HEK293 (cell line): Measurements from ENCODE around the gene PREX1.

Experiments
- BCL11A ChIP-seq: fragments of 450-650 bp; formaldehyde crosslinking; IDR thresholded peaks from 2 replicates; pipeline ENCODE4 v1.5.1; 2016; ENCODE audit warnings: low read depth, missing biosample characterization, missing genetic modification characterization
- BCL6B ChIP-seq: fragments of 450-650 bp; formaldehyde crosslinking; IDR thresholded peaks from 2 replicates; pipeline ENCODE4 v1.5.1; 2017; ENCODE audit warnings: missing biosample characterization, missing genetic modification characterization
- KLF7 ChIP-seq: fragments of 450-650 bp; formaldehyde crosslinking; IDR thresholded peaks from 2 replicates; pipeline ENCODE4 v1.5.1; 2016; ENCODE audit warnings: missing biosample characterization, missing genetic modification characterization, borderline replicate concordance
- KLF8 ChIP-seq: fragments of 450-650 bp; formaldehyde crosslinking; IDR thresholded peaks from 2 replicates; pipeline ENCODE4 v1.5.1; 2016; ENCODE audit warnings: missing biosample characterization, missing genetic modification characterization
- PBX3 ChIP-seq: sonication (generic); formaldehyde crosslinking; IDR thresholded peaks from 2 replicates; pipeline ENCODE4 v1.8.1; 2022; ENCODE audit warnings: mild to moderate bottlenecking, moderate library complexity, missing genetic modification reagents
- ZBTB17 ChIP-seq: fragments of 450-650 bp; formaldehyde crosslinking; IDR thresholded peaks from 2 replicates; pipeline ENCODE4 v1.5.1; 2016; ENCODE audit warnings: missing biosample characterization, missing genetic modification characterization
- ZBTB7A ChIP-seq: fragments of 450-650 bp; formaldehyde crosslinking; IDR thresholded peaks from 2 replicates; pipeline ENCODE4 v1.5.1; 2016; ENCODE audit warnings: low read depth, missing biosample characterization, missing genetic modification characterization
- ZNF140 ChIP-seq: fragments of 450-650 bp; formaldehyde crosslinking; IDR thresholded peaks from 2 replicates; pipeline ENCODE4 v1.5.1; 2016; ENCODE audit warnings: missing biosample characterization, missing genetic modification characterization
- ZNF311 ChIP-seq: fragments of 450-650 bp; formaldehyde crosslinking; IDR thresholded peaks from 2 replicates; pipeline ENCODE4 v1.5.1; 2017; ENCODE audit warnings: missing biosample characterization, missing genetic modification characterization, borderline replicate concordance
- ZNF37A ChIP-seq: fragments of 450-650 bp; IDR thresholded peaks from 2 replicates; pipeline ENCODE4 v1.5.1; 2018; ENCODE audit warnings: missing biosample characterization, missing genetic modification characterization
- ZNF623 ChIP-seq: fragments of 450-650 bp; formaldehyde crosslinking; IDR thresholded peaks from 2 replicates; pipeline ENCODE4 v1.5.1; 2016; ENCODE audit warnings: missing biosample characterization, missing genetic modification characterization
- ZNF654 ChIP-seq: fragments of 450-650 bp; formaldehyde crosslinking; IDR thresholded peaks from 2 replicates; pipeline ENCODE4 v1.5.1; 2016; ENCODE audit warnings: low read depth, missing biosample characterization, missing genetic modification characterization
- ZNF692 ChIP-seq: fragments of 450-650 bp; formaldehyde crosslinking; IDR thresholded peaks from 2 replicates; pipeline ENCODE4 v1.5.1; 2016; ENCODE audit warnings: missing biosample characterization, missing genetic modification characterization
- ZNF747 ChIP-seq: fragments of 450-650 bp; formaldehyde crosslinking; IDR thresholded peaks from 2 replicates; pipeline ENCODE4 v1.5.1; 2016; ENCODE audit warnings: missing biosample characterization, missing genetic modification characterization
- ZNF785 ChIP-seq: fragments of 450-650 bp; formaldehyde crosslinking; IDR thresholded peaks from 2 replicates; pipeline ENCODE4 v1.5.1; 2016; ENCODE audit warnings: missing biosample characterization, missing genetic modification characterization
- TF ChIP-seq, protein P1 (sequence below): fragments of 450-650 bp; formaldehyde crosslinking; IDR thresholded peaks from 2 replicates; pipeline ENCODE4 v1.5.1; 2016; ENCODE audit warnings: missing biosample characterization, missing genetic modification characterization
- TF ChIP-seq, protein P2 (sequence below): fragments of 450-650 bp; formaldehyde crosslinking; IDR thresholded peaks from 2 replicates; pipeline ENCODE4 v1.5.1; 2016; ENCODE audit warnings: missing biosample characterization, missing genetic modification characterization
- TF ChIP-seq, protein P3 (sequence below): fragments of 450-650 bp; formaldehyde crosslinking; IDR thresholded peaks from 2 replicates; pipeline ENCODE4 v1.5.1; 2016; ENCODE audit warnings: missing biosample characterization, missing genetic modification characterization
- TF ChIP-seq, protein P4 (sequence below): fragments of 450-650 bp; formaldehyde crosslinking; conservative IDR thresholded peaks from 2 replicates; pipeline ENCODE4 v1.5.1; 2016; ENCODE audit warnings: low read depth, missing biosample characterization, missing genetic modification characterization

PREX1 gene

DNA sequence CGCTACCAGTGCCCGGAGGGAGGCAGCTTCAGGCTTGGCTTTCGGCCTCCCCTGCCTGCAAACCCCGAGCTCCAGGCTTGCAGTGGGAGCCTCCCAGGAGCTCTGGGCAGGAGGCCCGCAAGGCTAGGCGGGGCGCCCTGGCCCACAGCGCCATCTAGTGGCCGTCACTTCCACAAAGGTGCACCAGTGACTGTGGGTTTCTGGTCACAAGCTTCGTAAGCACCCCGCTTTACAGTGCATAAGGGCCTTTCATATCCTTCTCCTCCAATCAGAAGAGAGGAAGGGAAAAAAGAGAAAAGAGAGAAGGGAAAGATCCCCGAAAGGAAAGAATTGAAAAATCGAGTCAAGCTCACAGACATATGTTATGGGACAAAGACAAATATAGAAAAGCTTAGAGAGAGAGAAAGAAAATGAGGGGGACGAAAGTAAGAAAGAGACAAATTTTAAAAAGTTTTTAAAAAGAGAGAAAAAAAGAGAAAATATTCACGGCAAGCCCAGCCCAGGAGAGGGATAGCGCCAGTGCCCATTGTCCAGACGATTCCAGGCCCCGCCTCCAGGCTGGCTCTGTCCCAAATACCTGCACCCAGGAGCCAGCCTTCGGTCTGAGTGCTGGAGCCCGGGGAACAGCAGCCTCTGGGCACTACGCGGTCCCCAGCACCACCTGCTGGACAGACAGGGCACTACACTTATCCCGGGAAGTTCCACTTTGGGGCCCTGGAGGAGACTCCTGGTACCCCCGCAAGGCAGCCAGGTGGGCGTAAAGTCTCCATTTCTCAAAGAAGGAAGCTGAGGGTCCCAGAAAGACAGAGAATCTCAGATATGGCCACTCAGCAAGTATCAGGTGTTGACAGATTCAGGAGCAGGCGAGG, 207.1 kb downstream of the PREX1 start (continued):
- TF ChIP-seq ZNF785 (tag by site-specific recombination), result no peak
- 0 out of 2 replicates have a peak, but pooled peaks have one; percentile 45 for TF ChIP-seq ZNF692
- TF ChIP-seq BCL11A (tag by site-specific recombination), result 0 out of 2 replicates have a peak, but pooled peaks have one; percentile 41
- no peak for TF ChIP-seq PBX3 (CRISPR knock-in tag)
- TF ChIP-seq, protein P1, sequence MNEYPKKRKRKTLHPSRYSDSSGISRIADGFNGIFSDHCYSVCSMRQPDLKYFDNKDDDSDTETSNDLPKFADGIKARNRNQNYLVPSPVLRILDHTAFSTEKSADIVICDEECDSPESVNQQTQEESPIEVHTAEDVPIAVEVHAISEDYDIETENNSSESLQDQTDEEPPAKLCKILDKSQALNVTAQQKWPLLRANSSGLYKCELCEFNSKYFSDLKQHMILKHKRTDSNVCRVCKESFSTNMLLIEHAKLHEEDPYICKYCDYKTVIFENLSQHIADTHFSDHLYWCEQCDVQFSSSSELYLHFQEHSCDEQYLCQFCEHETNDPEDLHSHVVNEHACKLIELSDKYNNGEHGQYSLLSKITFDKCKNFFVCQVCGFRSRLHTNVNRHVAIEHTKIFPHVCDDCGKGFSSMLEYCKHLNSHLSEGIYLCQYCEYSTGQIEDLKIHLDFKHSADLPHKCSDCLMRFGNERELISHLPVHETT, result peak; percentile 71; the same call in 1 of the 2 replicates
- TF ChIP-seq, protein P2, sequence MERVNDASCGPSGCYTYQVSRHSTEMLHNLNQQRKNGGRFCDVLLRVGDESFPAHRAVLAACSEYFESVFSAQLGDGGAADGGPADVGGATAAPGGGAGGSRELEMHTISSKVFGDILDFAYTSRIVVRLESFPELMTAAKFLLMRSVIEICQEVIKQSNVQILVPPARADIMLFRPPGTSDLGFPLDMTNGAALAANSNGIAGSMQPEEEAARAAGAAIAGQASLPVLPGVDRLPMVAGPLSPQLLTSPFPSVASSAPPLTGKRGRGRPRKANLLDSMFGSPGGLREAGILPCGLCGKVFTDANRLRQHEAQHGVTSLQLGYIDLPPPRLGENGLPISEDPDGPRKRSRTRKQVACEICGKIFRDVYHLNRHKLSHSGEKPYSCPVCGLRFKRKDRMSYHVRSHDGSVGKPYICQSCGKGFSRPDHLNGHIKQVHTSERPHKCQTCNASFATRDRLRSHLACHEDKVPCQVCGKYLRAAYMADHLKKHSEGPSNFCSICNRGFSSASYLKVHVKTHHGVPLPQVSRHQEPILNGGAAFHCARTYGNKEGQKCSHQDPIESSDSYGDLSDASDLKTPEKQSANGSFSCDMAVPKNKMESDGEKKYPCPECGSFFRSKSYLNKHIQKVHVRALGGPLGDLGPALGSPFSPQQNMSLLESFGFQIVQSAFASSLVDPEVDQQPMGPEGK (tag by site-specific recombination), result no peak; the same call in 1 of the 2 replicates
- TF ChIP-seq KLF7 (tag by site-specific recombination), result 0 out of 2 replicates have a peak, but pooled peaks have one; percentile 27
- no peak for TF ChIP-seq ZNF140 (tag by site-specific recombination)
- TF ChIP-seq ZNF654 (tag by site-specific recombination), result peak; percentile 96
- TF ChIP-seq ZNF747 (tag by site-specific recombination), result no peak
- peak; percentile 67 for TF ChIP-seq KLF8 (tag by site-specific recombination)
- TF ChIP-seq ZBTB7A (tag by site-specific recombination), result 0 out of 2 replicates have a peak, but pooled peaks have one; percentile 58
- TF ChIP-seq ZNF311 (tag by site-specific recombination), result no peak
- TF ChIP-seq, protein P3, sequence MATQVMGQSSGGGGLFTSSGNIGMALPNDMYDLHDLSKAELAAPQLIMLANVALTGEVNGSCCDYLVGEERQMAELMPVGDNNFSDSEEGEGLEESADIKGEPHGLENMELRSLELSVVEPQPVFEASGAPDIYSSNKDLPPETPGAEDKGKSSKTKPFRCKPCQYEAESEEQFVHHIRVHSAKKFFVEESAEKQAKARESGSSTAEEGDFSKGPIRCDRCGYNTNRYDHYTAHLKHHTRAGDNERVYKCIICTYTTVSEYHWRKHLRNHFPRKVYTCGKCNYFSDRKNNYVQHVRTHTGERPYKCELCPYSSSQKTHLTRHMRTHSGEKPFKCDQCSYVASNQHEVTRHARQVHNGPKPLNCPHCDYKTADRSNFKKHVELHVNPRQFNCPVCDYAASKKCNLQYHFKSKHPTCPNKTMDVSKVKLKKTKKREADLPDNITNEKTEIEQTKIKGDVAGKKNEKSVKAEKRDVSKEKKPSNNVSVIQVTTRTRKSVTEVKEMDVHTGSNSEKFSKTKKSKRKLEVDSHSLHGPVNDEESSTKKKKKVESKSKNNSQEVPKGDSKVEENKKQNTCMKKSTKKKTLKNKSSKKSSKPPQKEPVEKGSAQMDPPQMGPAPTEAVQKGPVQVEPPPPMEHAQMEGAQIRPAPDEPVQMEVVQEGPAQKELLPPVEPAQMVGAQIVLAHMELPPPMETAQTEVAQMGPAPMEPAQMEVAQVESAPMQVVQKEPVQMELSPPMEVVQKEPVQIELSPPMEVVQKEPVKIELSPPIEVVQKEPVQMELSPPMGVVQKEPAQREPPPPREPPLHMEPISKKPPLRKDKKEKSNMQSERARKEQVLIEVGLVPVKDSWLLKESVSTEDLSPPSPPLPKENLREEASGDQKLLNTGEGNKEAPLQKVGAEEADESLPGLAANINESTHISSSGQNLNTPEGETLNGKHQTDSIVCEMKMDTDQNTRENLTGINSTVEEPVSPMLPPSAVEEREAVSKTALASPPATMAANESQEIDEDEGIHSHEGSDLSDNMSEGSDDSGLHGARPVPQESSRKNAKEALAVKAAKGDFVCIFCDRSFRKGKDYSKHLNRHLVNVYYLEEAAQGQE, result 0 out of 2 replicates have a peak, but pooled peaks have one; percentile 21
- TF ChIP-seq, protein P4, sequence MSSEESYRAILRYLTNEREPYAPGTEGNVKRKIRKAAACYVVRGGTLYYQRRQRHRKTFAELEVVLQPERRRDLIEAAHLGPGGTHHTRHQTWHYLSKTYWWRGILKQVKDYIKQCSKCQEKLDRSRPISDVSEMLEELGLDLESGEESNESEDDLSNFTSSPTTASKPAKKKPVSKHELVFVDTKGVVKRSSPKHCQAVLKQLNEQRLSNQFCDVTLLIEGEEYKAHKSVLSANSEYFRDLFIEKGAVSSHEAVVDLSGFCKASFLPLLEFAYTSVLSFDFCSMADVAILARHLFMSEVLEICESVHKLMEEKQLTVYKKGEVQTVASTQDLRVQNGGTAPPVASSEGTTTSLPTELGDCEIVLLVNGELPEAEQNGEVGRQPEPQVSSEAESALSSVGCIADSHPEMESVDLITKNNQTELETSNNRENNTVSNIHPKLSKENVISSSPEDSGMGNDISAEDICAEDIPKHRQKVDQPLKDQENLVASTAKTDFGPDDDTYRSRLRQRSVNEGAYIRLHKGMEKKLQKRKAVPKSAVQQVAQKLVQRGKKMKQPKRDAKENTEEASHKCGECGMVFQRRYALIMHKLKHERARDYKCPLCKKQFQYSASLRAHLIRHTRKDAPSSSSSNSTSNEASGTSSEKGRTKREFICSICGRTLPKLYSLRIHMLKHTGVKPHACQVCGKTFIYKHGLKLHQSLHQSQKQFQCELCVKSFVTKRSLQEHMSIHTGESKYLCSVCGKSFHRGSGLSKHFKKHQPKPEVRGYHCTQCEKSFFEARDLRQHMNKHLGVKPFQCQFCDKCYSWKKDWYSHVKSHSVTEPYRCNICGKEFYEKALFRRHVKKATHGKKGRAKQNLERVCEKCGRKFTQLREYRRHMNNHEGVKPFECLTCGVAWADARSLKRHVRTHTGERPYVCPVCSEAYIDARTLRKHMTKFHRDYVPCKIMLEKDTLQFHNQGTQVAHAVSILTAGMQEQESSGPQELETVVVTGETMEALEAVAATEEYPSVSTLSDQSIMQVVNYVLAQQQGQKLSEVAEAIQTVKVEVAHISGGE (tag by site-specific recombination), result 0 out of 2 replicates have a peak, but pooled peaks have one; percentile 27
- TF ChIP-seq BCL6B (tag by site-specific recombination), result no peak
- TF ChIP-seq ZNF37A (tag by site-specific recombination), result no peak
- peak; percentile 90 for TF ChIP-seq ZBTB17
- TF ChIP-seq ZNF623 (tag by site-specific recombination), result 0 out of 2 replicates have a peak, but pooled peaks have one; percentile 10
